K562 (cell line): ENCODE measurements around the gene TRAF3IP3. TPM values are rescaled to one million over a fixed set of nuclear protein-coding genes. Genes with fewer than 3 reads are reported as not detected.

Source experiments
- ATAC-seq: fragments of 200-7000 bp; cut with Tn5 transposase; 3 replicates; pipeline ENCODE4 v1.9.1; 2020; ENCODE audit warnings: moderate library complexity
- BruUV-seq: library from RNA; stranded (reverse); fragments of 400-500 nt; replicated peaks from 2 replicates; lab custom pipeline; 2021; lab: Mats Ljungman, UMichigan
- CTCF ChIA-PET: fragments of 300-600 bp; formaldehyde crosslinking; extraction: SDS; loops from one replicate; lab custom pipeline; 2021; ENCODE audit warnings: low intra/inter-chr PET ratio; lab: Yijun Ruan, JAX
- POLR2A ChIA-PET: fragments of 300-600, 350-650 bp; sonication (Branson Sonifier 250); formaldehyde crosslinking; extraction: SDS; loops from one replicate; lab custom pipeline; 2021; ENCODE audit warnings: antibody characterized with exemption, inconsistent platforms; lab: Yijun Ruan, JAX
- DNase-seq, 4 experiments: peaks; one replicate each; pipeline versions ENCODE4 v3.0.0 to v3.0.0-alpha.2; 2011 to 2018; ENCODE audit warnings: low spot score in 3 of 4, mixed read lengths in 3 of 4; ENCODE audit errors: extremely low read depth in 1 of 4
- FAIRE-seq: peaks from 2 replicates; lab custom pipeline; 2011; peaks lifted over from hg19 to GRCh38; lab: Jason Lieb, UNC
- H2AFZ ChIP-seq: 2 replicates; pipeline ENCODE4 v1.6.0; 2011; ENCODE audit warnings: low read depth, low read length, control low read depth, inconsistent platforms
- H3K27ac ChIP-seq: fragments of 200-600 bp; 3 replicates; pipeline ENCODE4 v1.8.0; 2011; ENCODE audit warnings: low read depth, mild to moderate bottlenecking, control low read depth, inconsistent platforms, low read length, moderate library complexity, mixed read lengths; ENCODE audit errors: extremely low read depth
- H3K27me3 ChIP-seq, 2 experiments: fragments of 300-600 bp in 1 of 2; 2 replicates in 1 of 2; 3 replicates in 1 of 2; pipeline versions ENCODE4 v1.6.0 to v1.8.0; 2011; ENCODE audit warnings: inconsistent platforms in 2 of 2, low read length in 2 of 2, mild to moderate bottlenecking in 1 of 2, mixed read lengths in 1 of 2, moderate library complexity in 1 of 2; ENCODE audit not compliant: control insufficient read depth in 2 of 2, insufficient read depth in 2 of 2
- H3K36me3 ChIP-seq: fragments of 300-600 bp; 3 replicates; pipeline ENCODE4 v1.8.0; 2011; ENCODE audit warnings: mild to moderate bottlenecking, low read length, inconsistent platforms; ENCODE audit not compliant: control insufficient read depth, insufficient read depth
- H3K4me1 ChIP-seq, 2 experiments: fragments of 200-600 bp in 1 of 2; replicated peaks in 1 of 2; 2 replicates in 1 of 2; 3 replicates in 1 of 2; pipeline versions ENCODE4 v1.5.1 to v1.8.0; 2011; ENCODE audit warnings: inconsistent platforms in 2 of 2, low read length in 2 of 2, mild to moderate bottlenecking in 1 of 2, mixed read lengths in 1 of 2, moderate library complexity in 1 of 2; ENCODE audit not compliant: control insufficient read depth in 2 of 2, insufficient read depth in 2 of 2
- H3K4me2 ChIP-seq: 2 replicates; pipeline ENCODE4 v1.6.1; 2011; ENCODE audit warnings: low read length, control low read depth, inconsistent platforms, mixed read lengths; ENCODE audit not compliant: insufficient read depth
- H3K4me3 ChIP-seq: fragments of 200-600 bp; sonication (generic), shearing (Covaris generic); 2 replicates; pipeline ENCODE4 v1.5.1; 2016; ENCODE audit warnings: control low read depth, inconsistent platforms
- H3K79me2 ChIP-seq: fragments of 200-600 bp; 3 replicates; pipeline ENCODE4 v1.8.0; 2011; ENCODE audit warnings: low read length, inconsistent platforms; ENCODE audit not compliant: control insufficient read depth, insufficient read depth
- H3K9ac ChIP-seq, 2 experiments: 2 replicates each; pipeline versions ENCODE4 v1.6.0 to v1.6.1; 2011; ENCODE audit warnings: low read depth in 2 of 2, low read length in 2 of 2, control low read depth in 1 of 2, inconsistent platforms in 1 of 2, mild to moderate bottlenecking in 1 of 2, mixed read lengths in 1 of 2; ENCODE audit not compliant: insufficient read depth in 1 of 2
- H3K9me1 ChIP-seq: one replicate; pipeline ENCODE4 v1.6.0; 2011; ENCODE audit warnings: inconsistent platforms, mild to moderate bottlenecking, low read length, moderate library complexity; ENCODE audit not compliant: control insufficient read depth, insufficient read depth
- H3K9me3 ChIP-seq: replicated peaks from 2 replicates; pipeline ENCODE4 v1.5.1; 2011; ENCODE audit warnings: low read depth, low read length, inconsistent platforms; ENCODE audit not compliant: control insufficient read depth, insufficient read depth
- H4K20me1 ChIP-seq: replicated peaks from 2 replicates; pipeline ENCODE4 v1.6.1; 2011; ENCODE audit warnings: low read length, inconsistent platforms, mixed read lengths; ENCODE audit not compliant: control insufficient read depth, insufficient read depth
- EWSR1 ChIP-seq: fragments of 450-650 bp; IDR thresholded peaks from 2 replicates; pipeline ENCODE4 v1.6.1; 2018; ENCODE audit warnings: borderline replicate concordance, mild to moderate bottlenecking, low read depth, moderate library complexity; ENCODE audit not compliant: partially characterized antibody
- HDAC8 ChIP-seq: fragments of 450-650 bp; IDR thresholded peaks from 2 replicates; pipeline ENCODE4 v1.6.1; 2016; ENCODE audit warnings: mild to moderate bottlenecking, missing genetic modification characterization, moderate library complexity, missing compliant biosample characterization
- ZKSCAN8 ChIP-seq: fragments of 200-800 bp; sonication (Bioruptor generic); IDR thresholded peaks from 2 replicates; pipeline ENCODE4 v1.6.1; 2016; ENCODE audit warnings: missing genetic modification characterization, missing compliant biosample characterization
- WGBS: fragments of 100-300 bp; shearing (Covaris generic); methylation state at CpG from one replicate; pipeline ENCODE4 v1.1.6; 2016; ENCODE audit warnings: low coverage, mixed read lengths; ENCODE audit not compliant: insufficient coverage; ENCODE audit errors: missing lambda C conversion rate; 5-methylcytosine and 5-hydroxymethylcytosine counted together
- in situ Hi-C: fragments of 300-500 bp; cut with MboI; formaldehyde crosslinking; loops from 4 replicates; pipeline ENCODE4 v1.15.0; 2018; ENCODE audit warnings: inconsistent platforms, mixed read lengths
- intact Hi-C: fragments of 100-400 bp; cut with micrococcal nuclease; formaldehyde crosslinking; loops from 2 replicates; pipeline ENCODE4 v1.14.2; 2022
- polyA plus RNA-seq, 8 experiments: library from polyadenylated mRNA; depleted of rRNA in 4 of 8; stranded (reverse) in 5 of 8; unstranded in 3 of 8; fragments of >200 nt; fragmentation: Nextera tagmentation in 2 of 8; fragmentation: Illumina TruSeq in 1 of 8; extraction: Ambion mirVana in 2 of 8; extraction: Trizol in 1 of 8; gene quantifications; 2 replicates each; pipeline versions ENCODE4 v1.2.1 to v1.2.3, GENCODE V29; 2011 to 2014; ENCODE audit warnings: inconsistent platforms in 1 of 8, missing spikeins in 1 of 8
- total RNA-seq, 7 experiments: library from RNA; depleted of rRNA in 6 of 7; stranded (reverse); fragments of >200 nt in 6 of 7; fragmentation: Illumina TruSeq in 2 of 7; extraction: Trizol in 2 of 7; gene quantifications; 2 replicates each; pipeline versions ENCODE4 v1.2.1 to v1.2.3, GENCODE V29; 2011 to 2021; ENCODE audit warnings: low replicate concordance in 1 of 7
- TF ChIP-seq, protein P1 (sequence below): fragments of 450-650 bp; formaldehyde crosslinking; IDR thresholded peaks from 2 replicates; pipeline ENCODE4 v1.4.0; 2020; ENCODE audit warnings: mild to moderate bottlenecking, moderate library complexity
- TF ChIP-seq, protein P2 (sequence below): IDR thresholded peaks from 2 replicates; pipeline ENCODE4 v1.6.1; 2011; ENCODE audit not compliant: insufficient read length; ENCODE audit errors: extremely low read depth

TRAF3IP3 gene
- total and polyA plus RNA-seq, 9 of the 15 experiments (the other 6 are each of a cell fraction or from before 2014, with no cell fraction given), result 0.06 to 1.1 (median 0.31) TPM

DNA sequence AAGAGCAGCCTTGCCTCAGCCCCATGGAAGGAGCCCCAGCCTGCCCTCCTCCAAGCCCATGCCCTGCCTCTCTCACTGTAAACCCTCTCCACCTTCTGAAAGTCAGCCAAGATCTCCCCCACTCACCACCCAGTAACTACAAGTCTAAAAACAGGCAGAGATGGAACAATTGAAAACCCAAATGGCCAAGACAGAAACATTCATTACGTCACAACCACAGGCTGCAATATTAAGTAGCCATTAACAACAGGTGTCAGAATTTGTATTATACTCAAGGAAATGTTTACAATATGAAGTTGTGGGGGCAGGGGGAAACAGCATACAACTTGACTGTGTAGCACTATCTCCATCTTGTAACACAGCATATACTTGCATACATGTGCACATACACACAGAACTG, 47.7 kb downstream of the TRAF3IP3 start:
- POLR2A ChIA-PET, result interaction anchor here (0.7 kb wide), 1 partner anchor 214 kb away, joined by 3 read pairs; no protein-coding TSS in a partner anchor
- in situ Hi-C loops (no loop called here), intact Hi-C loops (no loop called here)
- no peaks in the 10 kb centered on the region for H3K79me2 ChIP-seq
- H4K20me1 ChIP-seq, result no peaks in the 10 kb centered on the region
- H3K9ac ChIP-seq, result no peak overlapping the region
- FAIRE-seq (no peak), DNase-seq (no peak), ATAC-seq (no peak)
- no peak overlapping the region for H3K4me2 ChIP-seq
- no peak overlapping the region for H3K4me3 ChIP-seq
- no peak overlapping the region for H3K27ac ChIP-seq
- H3K9me3 ChIP-seq, result no peaks in the 10 kb centered on the region
- TF ChIP-seq, protein P1, sequence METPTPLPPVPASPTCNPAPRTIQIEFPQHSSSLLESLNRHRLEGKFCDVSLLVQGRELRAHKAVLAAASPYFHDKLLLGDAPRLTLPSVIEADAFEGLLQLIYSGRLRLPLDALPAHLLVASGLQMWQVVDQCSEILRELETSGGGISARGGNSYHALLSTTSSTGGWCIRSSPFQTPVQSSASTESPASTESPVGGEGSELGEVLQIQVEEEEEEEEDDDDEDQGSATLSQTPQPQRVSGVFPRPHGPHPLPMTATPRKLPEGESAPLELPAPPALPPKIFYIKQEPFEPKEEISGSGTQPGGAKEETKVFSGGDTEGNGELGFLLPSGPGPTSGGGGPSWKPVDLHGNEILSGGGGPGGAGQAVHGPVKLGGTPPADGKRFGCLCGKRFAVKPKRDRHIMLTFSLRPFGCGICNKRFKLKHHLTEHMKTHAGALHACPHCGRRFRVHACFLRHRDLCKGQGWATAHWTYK (CRISPR knock-in tag), result no peak
- TF ChIP-seq ZKSCAN8 (CRISPR knock-in tag), result no peak
- no peak for TF ChIP-seq HDAC8 (tag)
- no peak for TF ChIP-seq EWSR1
- TF ChIP-seq, protein P2, sequence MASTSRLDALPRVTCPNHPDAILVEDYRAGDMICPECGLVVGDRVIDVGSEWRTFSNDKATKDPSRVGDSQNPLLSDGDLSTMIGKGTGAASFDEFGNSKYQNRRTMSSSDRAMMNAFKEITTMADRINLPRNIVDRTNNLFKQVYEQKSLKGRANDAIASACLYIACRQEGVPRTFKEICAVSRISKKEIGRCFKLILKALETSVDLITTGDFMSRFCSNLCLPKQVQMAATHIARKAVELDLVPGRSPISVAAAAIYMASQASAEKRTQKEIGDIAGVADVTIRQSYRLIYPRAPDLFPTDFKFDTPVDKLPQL, result no peak
- H3K4me1 ChIP-seq, result peaks cover 21% of the 10 kb centered on the region in 2 experiments
- no peaks in the 10 kb centered on the region for H3K36me3 ChIP-seq
- H3K9me1 ChIP-seq, result peaks cover 3% of the 10 kb centered on the region
- CTCF ChIA-PET, result no interaction called here
- peaks cover 19 to 22% of the 10 kb centered on the region in 2 experiments; a peak in 4 of 5 replicates for H3K27me3 ChIP-seq
- 0% methylated on average over 1 of the region's 1 CpG for WGBS
- H2AFZ ChIP-seq, result no peak overlapping the region
- no TSS peak for BruUV-seq
